ENCODE measurements around the gene TPO. TPM values are rescaled to one million over a fixed set of nuclear protein-coding genes. Genes with fewer than 3 reads are reported as not detected.

TPO gene
- polyA plus RNA-seq, 3 donors, result not detected

DNA sequence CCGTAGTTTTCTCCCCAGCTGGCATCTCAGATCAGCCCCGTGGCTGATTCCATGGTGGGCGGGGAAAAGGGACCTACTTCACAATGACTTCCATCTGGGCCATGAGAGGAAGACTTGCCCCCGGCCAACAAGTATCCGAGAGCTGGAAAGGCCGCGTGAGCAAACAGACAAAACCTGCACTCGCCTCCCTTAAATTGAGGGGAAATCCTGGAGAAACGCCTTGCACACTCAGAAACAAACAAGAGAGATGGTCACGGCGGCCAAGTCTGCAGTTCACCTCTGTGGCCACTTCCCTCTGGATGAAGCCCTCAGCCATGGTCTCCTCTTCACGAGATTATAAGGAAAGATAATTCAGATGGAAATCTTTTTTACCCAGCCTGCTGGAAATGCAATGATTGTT is 39.4 kb upstream of the TPO start:
- Histone ChIP-seq H3K9me3 (replicated peaks in 1 of 2; ENCODE audit: control insufficient read depth in 1 of 2, insufficient read depth in 1 of 2, low read length in 2 of 2) (peaks cover 0 to 3% of the 10 kb centered on the region in 2 donors), H3K9ac (ENCODE audit: insufficient read depth, low read length, poor library complexity, severe bottlenecking) (no peak overlapping the region), H4K20me1 (ENCODE audit: insufficient read depth, low read length) (no peaks in the 10 kb centered on the region), H3K4me3 (replicated peaks in 1 of 3; ENCODE audit: low read depth in 2 of 3, low read length in 3 of 3) (no peak overlapping the region), H2AFZ (ENCODE audit: insufficient read depth, low read depth, low read length, poor library complexity, severe bottlenecking) (no peak overlapping the region), H3K4me1 (ENCODE audit: control insufficient read depth in 1 of 2, insufficient read depth in 2 of 2, low read length in 2 of 2) (no peaks in the 10 kb centered on the region), H3K27ac (ENCODE audit: low read depth in 1 of 2, low read length in 2 of 2) (no peak overlapping the region), H3K36me3 (replicated peaks in 1 of 2; ENCODE audit: control insufficient read depth in 1 of 2, insufficient read depth in 2 of 2, low read length in 2 of 2) (no peaks in the 10 kb centered on the region), H3K79me2 (ENCODE audit: insufficient read depth, low read length) (no peaks in the 10 kb centered on the region), H3K27me3 (ENCODE audit: control insufficient read depth in 2 of 2, insufficient read depth in 2 of 2, low read length in 2 of 2) (no peaks in the 10 kb centered on the region), H3K4me2 (replicated peaks; ENCODE audit: extremely low read depth, low read length, poor library complexity, severe bottlenecking) (no peak overlapping the region)
- DNase-seq, result no peak
- 85% methylated on average over 12 of the region's 12 CpGs for WGBS (ENCODE audit: insufficient coverage)
- Mint-ChIP-seq H3K27me3 (ENCODE audit: low read depth in 3 of 3) (peaks cover 0 to 4% (median 3%) of the 10 kb centered on the region in 3 donors), H3K36me3 (no peaks in the 10 kb centered on the region), H3K4me3 (no peak overlapping the region), H3K27ac (no peak overlapping the region), H3K9me3 (peaks cover 0 to 14% (median 4%) of the 10 kb centered on the region in 7 donors), H3K4me1 (no peaks in the 10 kb centered on the region)
- no peak for TF ChIP-seq CTCF (IDR thresholded peaks at IDR 0.05)
- intact Hi-C loops (cut with micrococcal nuclease), result no loop called here

DNA sequence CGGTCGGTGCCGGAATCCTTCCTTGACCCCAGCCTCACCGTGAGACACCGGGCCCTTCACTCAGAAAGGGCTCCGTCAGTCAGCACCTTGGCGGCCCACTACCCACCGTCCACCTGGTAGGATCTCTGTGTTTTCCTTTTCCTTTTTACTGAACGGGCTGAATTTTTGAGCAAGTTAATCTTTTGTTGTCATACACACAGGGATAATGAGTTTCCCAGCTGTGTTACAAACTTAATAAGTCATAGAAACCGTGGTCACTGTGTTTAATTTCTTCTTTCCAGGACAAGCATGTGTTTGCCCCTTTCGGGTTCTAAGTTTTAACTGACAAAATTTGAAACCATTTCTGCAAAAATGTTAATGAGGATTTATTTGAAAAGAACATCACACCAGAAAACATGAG is 39.0 kb upstream of the TPO start:
- Histone ChIP-seq H3K4me3 (replicated peaks in 1 of 3; ENCODE audit: low read depth in 2 of 3, low read length in 3 of 3) (no peak overlapping the region), H3K27me3 (ENCODE audit: control insufficient read depth in 2 of 2, insufficient read depth in 2 of 2, low read length in 2 of 2) (no peaks in the 10 kb centered on the region), H3K4me2 (replicated peaks; ENCODE audit: extremely low read depth, low read length, poor library complexity, severe bottlenecking) (no peak overlapping the region), H3K27ac (ENCODE audit: low read depth in 1 of 2, low read length in 2 of 2) (no peak overlapping the region), H2AFZ (ENCODE audit: insufficient read depth, low read depth, low read length, poor library complexity, severe bottlenecking) (no peak overlapping the region), H3K36me3 (replicated peaks in 1 of 2; ENCODE audit: control insufficient read depth in 1 of 2, insufficient read depth in 2 of 2, low read length in 2 of 2) (no peaks in the 10 kb centered on the region), H3K4me1 (ENCODE audit: control insufficient read depth in 1 of 2, insufficient read depth in 2 of 2, low read length in 2 of 2) (no peaks in the 10 kb centered on the region), H3K79me2 (ENCODE audit: insufficient read depth, low read length) (no peaks in the 10 kb centered on the region), H3K9me3 (replicated peaks in 1 of 2; ENCODE audit: control insufficient read depth in 1 of 2, insufficient read depth in 1 of 2, low read length in 2 of 2) (peaks cover 0 to 3% of the 10 kb centered on the region in 2 donors), H3K9ac (ENCODE audit: insufficient read depth, low read length, poor library complexity, severe bottlenecking) (no peak overlapping the region), H4K20me1 (ENCODE audit: insufficient read depth, low read length) (no peaks in the 10 kb centered on the region)
- Mint-ChIP-seq H3K4me1 (no peaks in the 10 kb centered on the region), H3K27me3 (ENCODE audit: low read depth in 3 of 3) (peaks cover 0 to 4% (median 3%) of the 10 kb centered on the region in 3 donors), H3K27ac (no peak overlapping the region), H3K4me3 (no peak overlapping the region), H3K9me3 (peaks cover 0 to 14% (median 4%) of the 10 kb centered on the region in 7 donors), H3K36me3 (no peaks in the 10 kb centered on the region)
- TF ChIP-seq CTCF (IDR thresholded peaks at IDR 0.05), result no peak
- no peak for DNase-seq
- 92% methylated on average over 8 of the region's 11 CpGs for WGBS (ENCODE audit: insufficient coverage)
- intact Hi-C loops (cut with micrococcal nuclease), result no loop called here

All from CD14-positive monocyte (primary cell).